Heart left ventricle (tissue), 13 donors: ENCODE data around the gene B4GALT2.

Source experiments
- POLR2A ChIP-seq, 2 donors: fragments of 450-650 bp; IDR thresholded peaks; one replicate each; pipeline ENCODE4 v1.6.1; 2017; ENCODE audit warnings: antibody characterized with exemption in 2 of 2, mild to moderate bottlenecking in 2 of 2, moderate library complexity in 2 of 2
- TF ChIP-seq, protein P1 (sequence below), 12 donors: fragments of 200-600 bp; sonication (generic) in 4 of 12; IDR thresholded peaks; one replicate each; pipeline versions ENCODE4 v1.5.0 to v1.8.0; 2018 to 2022; ENCODE audit warnings: antibody characterized with exemption in 12 of 12, mild to moderate bottlenecking in 5 of 12
- donor health status: ischemic (EF 13 %, LVEDD 7.1; RV severe dilation, severe dysfunction).
- donor health status: DM: no; HTN: yes; CAD: no.
- donor health status: DM: no; HTN: no; CAD: no.
- donor health status: ischemic (EF 25% LVEDD 6.9; RV normal size, moderate dysfunction).
- donor health status: ischemic (EF 25% LVEDD 5.7; RV mildly dilated, moderate dysfunction).
- donor health status: ischemic (EF 35%, LVEDD 5.7; RV mildly dilated, moderate dysfunction).
- donor health status: nonischemic (EF 11% LVEDD 7.7; RV severe dilation, severe dysfunction).
- donor health status: DM: yes; HTN: yes; CAD: no.
- donor health status: PGD.
- donor health status: ischemic (EF 29% LVEDD 5.4; RV normal size, mild dysfunction).
- donor health status: nonischemic (EF 23%, LVEDD 6.1; RV moderate dilation, normal function).

DNA sequence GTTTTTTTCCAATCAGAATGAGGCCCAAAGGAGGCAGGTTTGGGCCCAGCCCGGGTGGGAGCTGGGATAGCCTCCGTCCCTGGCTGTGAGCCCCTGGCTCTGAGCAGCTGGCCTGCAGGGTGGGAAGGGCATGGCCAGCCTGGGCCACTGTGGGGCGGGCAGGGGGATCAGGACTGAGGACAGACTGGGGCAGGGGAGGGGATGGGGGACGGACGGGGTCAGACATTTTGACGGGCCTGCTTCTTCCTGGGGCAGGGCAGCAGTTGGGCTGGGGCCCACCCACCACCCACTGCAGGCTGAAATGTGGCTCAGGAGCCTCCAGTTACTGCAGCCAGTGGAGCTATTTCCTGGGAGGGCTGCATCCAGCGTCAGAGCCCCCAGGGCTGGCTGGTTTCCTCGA lies 54.7 kb downstream of the B4GALT2 start:
- TF ChIP-seq, protein P1, sequence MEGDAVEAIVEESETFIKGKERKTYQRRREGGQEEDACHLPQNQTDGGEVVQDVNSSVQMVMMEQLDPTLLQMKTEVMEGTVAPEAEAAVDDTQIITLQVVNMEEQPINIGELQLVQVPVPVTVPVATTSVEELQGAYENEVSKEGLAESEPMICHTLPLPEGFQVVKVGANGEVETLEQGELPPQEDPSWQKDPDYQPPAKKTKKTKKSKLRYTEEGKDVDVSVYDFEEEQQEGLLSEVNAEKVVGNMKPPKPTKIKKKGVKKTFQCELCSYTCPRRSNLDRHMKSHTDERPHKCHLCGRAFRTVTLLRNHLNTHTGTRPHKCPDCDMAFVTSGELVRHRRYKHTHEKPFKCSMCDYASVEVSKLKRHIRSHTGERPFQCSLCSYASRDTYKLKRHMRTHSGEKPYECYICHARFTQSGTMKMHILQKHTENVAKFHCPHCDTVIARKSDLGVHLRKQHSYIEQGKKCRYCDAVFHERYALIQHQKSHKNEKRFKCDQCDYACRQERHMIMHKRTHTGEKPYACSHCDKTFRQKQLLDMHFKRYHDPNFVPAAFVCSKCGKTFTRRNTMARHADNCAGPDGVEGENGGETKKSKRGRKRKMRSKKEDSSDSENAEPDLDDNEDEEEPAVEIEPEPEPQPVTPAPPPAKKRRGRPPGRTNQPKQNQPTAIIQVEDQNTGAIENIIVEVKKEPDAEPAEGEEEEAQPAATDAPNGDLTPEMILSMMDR (IDR thresholded peaks at IDR 0.05), result no peak
- no peak for TF ChIP-seq POLR2A (IDR thresholded peaks at IDR 0.05)
